ENCODE data around the gene RFC1.
"Not testable (repeated sequence)": the region's sequence is repeated elsewhere in the genome, so short reads cannot be mapped to it uniquely, and the experiment has no call there.

The RFC1 gene

GRCh38 chr4:39365830-39366771, at the start of gene RFC1:
TSS of gene RFC1 (minus strand) at chr4:39366362. CDS start at chr4:39366241, 121 bp downstream.
- peak; percentile 83 for DNase-seq (ENCODE audit: low read depth)

- no peak for DNase-seq (ENCODE audit: low read depth)
Observed at GRCh38 chr4:39415678-39416283, 49.6 kb upstream of the RFC1 start.

DNA sequence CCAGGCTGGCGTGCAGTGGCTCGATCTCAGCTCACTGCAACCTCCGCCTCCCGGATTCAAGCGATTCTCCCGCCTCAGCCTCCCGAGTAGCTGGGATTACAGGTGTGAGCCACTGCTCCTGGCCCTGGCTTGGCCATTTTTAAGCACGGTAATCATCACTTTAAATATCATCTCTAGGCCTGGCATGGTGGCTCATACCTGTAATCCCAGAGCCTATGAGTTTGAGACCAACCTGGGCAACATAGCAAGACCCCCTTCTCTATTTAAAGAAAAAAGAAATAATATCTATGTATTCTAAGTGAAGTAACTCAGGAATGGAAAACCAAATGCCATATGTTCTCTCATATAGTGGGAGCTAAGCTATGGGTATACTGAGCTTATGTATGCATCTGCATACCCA, 45.4 kb upstream of the RFC1 start:
- not testable (repeated sequence) for DNase-seq (ENCODE audit: low read depth)

DNA sequence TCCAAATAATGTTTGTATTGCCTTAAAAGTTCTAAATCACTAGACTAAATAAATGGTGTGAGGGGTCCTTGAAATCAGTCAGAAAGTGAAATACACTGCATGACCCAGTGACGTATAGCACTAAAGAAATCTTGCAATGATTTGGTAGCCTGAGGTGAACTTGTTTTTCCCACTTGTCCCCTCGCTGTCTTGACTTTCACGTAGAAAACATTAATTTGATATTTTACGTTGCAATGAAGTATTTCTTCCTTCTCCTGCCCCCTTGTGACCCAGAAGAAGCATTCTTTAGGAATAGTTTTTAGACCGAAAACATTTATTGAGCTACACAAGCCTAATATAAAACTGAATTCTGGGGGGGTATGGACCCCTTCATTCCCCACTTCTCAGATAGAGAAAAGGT, 44.3 kb upstream of the RFC1 start:
- DNase-seq (ENCODE audit: low read depth) = no peak

DNA sequence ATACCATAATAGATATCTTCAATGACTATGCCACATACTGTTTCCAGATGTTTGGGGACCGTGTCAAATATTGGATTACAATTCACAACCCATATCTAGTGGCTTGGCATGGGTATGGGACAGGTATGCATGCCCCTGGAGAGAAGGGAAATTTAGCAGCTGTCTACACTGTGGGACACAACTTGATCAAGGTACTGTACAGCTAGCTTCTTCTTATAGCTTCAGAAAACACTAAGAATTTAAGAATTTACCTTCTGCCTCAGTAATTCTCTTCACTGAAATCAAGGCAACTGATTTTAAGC, 41.4 kb upstream of the RFC1 start:
- no peak for DNase-seq (ENCODE audit: low read depth)

- no peak for DNase-seq (ENCODE audit: low read depth)
Observed at GRCh38 chr4:39406763-39407583, 40.8 kb upstream of the RFC1 start, which contains the start of gene KLB. TSS of gene KLB (plus strand) at chr4:39406930. CDS start at chr4:39406950, 20 bp downstream.

DNA sequence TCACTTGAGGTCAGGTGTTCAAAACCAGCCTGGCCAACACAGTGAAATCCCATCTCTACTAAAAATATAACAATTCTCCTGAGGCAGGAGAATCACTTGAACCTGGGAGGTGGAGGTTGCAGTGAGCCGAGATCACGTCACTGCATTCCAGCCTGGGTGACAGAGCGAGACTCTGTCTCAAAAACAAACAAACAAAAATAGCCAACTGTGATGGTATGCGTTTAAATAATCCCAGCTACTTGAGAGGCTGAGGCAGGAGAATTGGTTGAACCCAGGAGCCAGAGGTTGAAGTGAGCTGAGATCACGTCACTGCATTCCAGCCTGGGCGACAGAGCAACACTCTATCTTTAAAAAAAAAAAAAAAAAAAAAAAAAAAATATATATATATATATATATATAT, 35.5 kb upstream of the RFC1 start:
- not testable (repeated sequence) for DNase-seq (ENCODE audit: low read depth)

- no peak for DNase-seq (ENCODE audit: low read depth)
Observed at GRCh38 chr4:39394706-39395105, 28.5 kb upstream of the RFC1 start.

- no peak for DNase-seq (ENCODE audit: low read depth)
Observed at GRCh38 chr4:39390603-39391002, 24.4 kb upstream of the RFC1 start.

DNA sequence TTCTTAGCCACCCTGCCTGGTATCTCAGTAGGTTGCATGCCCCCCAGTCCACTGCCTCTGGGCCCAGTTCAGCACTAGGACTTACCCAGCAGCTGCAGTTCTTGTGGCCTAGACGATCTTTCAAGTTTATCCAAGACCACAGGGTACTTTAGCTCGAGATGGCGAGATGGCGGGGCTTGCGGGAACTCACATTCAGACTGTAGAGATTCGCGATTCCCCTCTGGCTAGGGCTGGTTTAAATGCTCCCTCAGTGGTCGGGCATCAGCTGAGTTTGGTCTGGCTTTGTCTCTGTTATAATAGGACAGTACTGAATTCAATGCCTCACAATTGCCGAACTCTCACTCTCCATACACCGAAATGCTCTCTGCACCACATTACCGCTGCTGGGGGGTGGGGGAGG, 18.4 kb upstream of the RFC1 start:
- DNase-seq (ENCODE audit: low read depth) = no peak

- DNase-seq (ENCODE audit: low read depth) = no peak
Observed at GRCh38 chr4:39383690-39384089, 17.5 kb upstream of the RFC1 start.

DNA sequence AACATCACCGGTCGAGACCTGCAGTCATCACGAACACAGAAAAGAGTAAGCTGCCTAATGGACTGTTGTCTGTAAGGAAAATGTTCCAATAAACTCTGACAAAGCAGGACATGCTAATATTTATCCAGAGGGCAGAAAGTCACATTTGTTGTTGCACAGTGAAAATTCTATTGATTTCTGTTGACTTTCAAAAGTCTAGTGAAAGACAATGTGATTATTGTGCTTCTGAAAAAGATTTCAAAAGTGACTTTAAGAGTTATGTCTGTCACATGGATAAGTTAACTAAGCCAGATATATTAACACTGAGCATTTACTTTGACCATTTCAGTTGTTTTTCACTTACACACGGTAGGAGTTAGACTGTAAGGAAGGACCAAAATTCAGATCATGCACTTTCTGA, 9.3 kb upstream of the RFC1 start:
- DNase-seq (ENCODE audit: low read depth) = no peak

- DNase-seq (ENCODE audit: low read depth) = not testable (repeated sequence)
Observed at GRCh38 chr4:39371209-39371608, 5.0 kb upstream of the RFC1 start.

GRCh38 chr4:39369301-39369700, 3.1 kb upstream of the RFC1 start:
- DNase-seq (ENCODE audit: low read depth) = no peak

- no peak for DNase-seq (ENCODE audit: low read depth)
Observed at GRCh38 chr4:39367166-39367565, 1.0 kb upstream of the RFC1 start.

DNA sequence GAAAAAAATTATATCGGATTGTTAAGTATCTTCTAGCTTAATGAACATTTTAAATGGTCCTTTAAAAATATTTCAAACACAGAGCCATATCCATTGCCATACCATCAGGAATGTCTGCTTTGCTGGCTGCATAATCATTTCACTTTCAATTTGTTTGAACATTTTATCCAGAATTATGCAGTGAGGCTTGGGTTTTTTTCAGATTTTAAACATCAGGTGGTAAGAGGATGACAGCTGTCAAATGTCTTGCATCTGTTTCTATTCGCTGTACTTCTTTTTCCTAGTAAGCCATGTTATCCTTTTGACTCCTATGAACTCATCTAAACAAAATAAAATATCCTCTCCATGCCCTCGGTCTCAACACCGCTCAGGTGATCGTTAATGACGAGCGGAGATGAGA, 802 bp downstream of the RFC1 start:
- DNase-seq (ENCODE audit: low read depth) = no peak

- DNase-seq (ENCODE audit: low read depth) = no peak
Observed at GRCh38 chr4:39363773-39364393, 2.3 kb downstream of the RFC1 start.

DNA sequence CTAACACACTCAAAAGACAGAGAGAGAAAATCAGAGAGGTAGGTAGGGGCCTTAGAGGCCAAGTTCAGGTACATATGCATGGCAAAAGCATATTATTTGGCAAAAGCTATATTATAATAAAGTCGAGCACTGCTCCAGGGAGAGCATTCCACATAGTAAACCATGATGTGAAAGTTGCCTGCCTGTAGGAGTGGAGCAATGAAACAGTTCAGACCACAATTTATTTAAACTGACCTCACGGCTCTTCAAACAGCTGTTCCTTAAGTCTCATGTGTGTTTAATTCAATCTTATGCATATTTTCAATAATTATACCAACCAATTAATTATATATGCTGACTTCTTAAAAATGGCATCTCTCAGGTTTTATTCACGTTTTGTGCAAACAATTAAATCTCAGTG, 3.3 kb downstream of the RFC1 start:
- DNase-seq (ENCODE audit: low read depth) = no peak

GRCh38 chr4:39360611-39361010, 5.6 kb downstream of the RFC1 start:
- not testable (repeated sequence) for DNase-seq (ENCODE audit: low read depth)

DNA sequence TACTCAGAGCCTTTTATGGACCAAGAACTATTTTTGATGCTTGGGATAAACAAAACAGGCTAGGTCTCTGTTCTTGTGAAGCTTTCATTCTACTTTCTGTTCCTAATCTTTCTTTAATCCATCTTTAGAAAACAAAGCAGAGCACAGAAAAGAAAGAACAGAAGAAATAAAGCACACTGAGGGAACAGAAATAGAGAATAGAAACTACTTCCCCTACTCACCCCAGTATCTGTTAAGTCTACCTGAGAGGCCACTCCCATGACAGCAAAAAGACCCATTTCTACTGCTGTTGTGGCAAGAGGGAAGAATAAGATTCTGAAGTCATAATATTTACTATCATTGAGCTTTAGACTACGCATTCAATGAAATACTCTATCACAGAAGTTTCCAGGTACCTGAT, 9.2 kb downstream of the RFC1 start:
- no peak for DNase-seq (ENCODE audit: low read depth)

- no peak for DNase-seq (ENCODE audit: low read depth)
Observed at GRCh38 chr4:39354254-39354552, 12.0 kb downstream of the RFC1 start.

GRCh38 chr4:39353478-39354253, 12.5 kb downstream of the RFC1 start:
- no peak for DNase-seq (ENCODE audit: low read depth)
